Epidermal melanocyte (primary cell): ENCODE data around the gene NEGR1.

Experiments used
- DNase-seq: peaks from one replicate; pipeline ENCODE4 v3.0.0; 2011; ENCODE audit warnings: low spot score; ENCODE audit not compliant: insufficient read length

Gene NEGR1

DNA sequence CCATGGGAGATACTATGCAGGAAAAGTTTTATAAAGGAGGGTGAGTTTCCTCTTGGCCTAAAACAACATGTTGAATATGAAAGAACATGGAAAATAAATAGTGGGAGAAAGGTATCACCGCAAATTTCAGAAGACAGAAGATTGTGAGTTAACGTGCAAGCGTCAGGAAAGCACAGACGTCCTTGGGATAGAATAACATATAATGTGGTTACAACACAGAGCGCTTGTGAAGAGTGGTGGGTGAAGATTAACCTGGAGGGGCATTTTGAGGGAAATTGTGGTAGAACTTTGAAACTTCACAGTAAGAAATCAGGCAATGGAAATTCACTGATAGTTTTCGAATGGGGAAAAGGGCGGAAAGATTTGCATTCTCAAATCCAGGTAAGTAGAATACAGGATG, 47.3 kb downstream of the NEGR1 start:
- no peak for DNase-seq

DNA sequence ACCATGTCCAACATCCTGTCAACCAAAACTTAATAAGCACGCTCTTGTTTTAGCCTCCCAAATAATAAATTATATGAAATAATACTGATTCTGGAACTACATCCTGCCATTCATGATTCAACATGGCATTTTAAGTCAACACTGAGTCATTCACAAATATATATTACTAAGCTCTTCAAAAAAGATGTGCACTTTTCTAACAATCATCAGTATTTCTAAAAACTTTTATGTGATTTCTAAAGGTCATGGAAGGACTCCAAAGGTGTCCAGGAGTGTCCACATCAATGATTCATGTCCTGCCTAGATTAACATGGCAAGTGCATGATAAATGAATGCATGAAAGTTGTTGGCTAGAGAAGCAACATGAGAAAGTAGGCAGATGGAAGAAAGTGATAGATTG, 51.6 kb downstream of the NEGR1 start:
- DNase-seq, result no peak

DNA sequence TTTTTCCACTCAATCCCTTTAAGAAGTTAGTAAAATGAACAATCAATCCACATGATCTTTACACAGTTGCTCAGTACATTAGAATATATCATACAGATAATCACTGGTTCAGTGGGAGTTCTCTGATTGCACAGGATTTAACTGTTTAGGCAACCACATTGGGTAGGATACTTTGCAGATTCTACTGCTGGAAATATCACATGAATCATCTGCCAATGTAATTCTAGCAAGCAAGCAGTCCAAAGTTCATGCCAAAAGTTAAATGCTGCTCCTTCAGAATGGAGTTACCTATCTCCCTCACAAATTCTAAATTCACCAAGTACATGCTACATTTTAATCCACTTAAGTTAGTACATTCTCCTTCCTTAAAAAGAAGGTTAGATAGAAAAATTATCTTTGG, 52.4 kb downstream of the NEGR1 start:
- no peak for DNase-seq

DNA sequence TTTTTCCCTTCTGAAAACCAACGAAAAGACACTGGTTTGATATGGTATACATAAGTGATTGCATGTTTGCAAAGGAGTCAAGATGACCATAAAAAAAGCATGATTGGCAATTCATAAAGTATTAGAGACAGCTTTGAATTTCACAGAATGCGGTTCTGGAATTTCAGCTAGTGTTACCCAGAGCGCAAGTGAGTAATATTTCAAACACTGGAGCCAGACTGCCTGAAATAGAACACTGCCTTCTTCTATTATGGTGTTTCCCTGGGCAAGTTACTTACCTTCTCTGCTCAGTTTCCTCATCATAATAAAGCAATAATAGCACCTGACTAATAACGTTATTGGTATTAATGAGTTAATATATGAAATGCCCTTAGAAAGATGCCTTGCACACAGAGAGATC, 54.7 kb downstream of the NEGR1 start:
- no peak for DNase-seq

DNA sequence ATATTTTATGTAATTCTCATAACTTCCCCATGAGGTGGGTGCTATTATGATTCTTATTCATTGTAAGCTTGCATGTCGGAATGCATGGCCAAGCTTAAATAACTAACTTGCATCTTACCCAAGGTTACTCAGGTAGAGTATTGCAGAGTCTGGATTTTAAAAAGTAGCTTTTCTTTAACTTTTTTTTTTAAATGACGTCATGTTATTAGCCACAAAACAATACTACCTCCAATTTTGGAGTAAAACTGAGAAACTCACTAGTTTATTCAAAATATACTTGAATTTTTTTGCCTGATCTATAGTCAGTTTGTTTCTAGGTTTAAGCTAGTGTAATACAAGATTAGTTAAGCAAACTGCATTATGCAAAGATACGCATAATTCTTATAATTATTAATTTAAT, 57.8 kb downstream of the NEGR1 start:
- DNase-seq, result no peak

DNA sequence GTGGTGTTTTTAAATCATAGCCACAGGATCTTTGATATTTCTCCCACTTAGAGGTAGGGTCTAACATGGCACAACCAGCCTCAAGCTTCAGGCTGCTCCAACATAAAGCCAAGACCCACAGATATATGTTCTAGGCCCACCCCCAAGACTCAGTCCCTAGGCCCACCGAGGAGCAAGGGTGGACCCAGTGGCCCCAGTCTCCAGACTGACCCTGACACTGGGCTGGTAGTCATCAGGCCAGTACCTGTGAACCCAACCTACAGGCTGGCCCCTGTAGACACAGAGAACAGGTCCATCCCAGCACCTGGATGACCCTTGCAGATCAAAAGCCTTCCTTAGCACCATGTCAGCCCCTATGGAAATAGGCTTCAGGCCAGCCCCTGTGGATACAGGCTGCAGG, 60.5 kb downstream of the NEGR1 start:
- no peak for DNase-seq

DNA sequence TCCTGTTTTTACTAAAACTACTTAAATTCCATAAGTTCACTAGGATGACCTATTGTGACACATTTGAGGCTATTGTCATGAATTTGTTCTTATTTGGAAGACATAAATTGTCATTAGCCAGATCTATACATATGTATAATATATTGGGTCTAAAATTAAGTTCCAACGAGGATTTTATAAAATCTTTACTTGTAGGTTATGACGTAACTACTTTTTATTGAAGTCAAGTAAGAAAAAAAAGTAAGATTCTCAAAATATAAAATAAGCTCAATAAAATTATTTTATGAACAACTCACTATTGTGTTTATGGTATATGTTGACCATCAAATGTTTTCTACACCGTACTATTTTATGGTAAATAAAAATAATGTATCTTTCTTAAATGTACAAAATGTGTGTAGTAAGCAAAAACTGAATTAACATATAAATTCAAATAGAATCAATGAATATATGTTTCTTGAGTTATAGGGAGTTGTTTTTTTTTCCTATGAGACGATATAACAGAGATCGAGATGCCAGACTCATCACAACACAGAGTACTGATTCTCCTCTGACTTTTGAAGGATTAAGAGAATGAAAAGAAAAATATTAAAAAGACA, 64.1 kb downstream of the NEGR1 start:
- DNase-seq, result no peak

DNA sequence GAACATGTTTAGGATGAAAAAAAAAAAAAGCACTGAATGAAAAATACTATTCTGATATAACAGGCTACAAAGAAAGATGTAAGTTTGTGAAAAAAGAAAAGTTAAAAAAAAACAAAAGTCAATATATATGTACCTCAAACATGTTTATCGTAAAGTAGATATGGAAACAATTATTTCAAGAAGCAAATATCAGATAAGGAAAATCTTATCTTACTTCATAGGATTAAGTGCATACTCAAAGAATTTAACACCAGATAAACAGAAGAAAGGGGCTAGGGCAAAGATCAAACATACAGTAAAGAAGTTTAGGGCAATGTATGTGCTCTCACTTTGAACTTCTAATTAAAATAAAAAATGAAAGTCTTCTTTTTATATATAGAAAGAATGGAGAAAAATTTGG, 75.3 kb downstream of the NEGR1 start:
- DNase-seq, result no peak

DNA sequence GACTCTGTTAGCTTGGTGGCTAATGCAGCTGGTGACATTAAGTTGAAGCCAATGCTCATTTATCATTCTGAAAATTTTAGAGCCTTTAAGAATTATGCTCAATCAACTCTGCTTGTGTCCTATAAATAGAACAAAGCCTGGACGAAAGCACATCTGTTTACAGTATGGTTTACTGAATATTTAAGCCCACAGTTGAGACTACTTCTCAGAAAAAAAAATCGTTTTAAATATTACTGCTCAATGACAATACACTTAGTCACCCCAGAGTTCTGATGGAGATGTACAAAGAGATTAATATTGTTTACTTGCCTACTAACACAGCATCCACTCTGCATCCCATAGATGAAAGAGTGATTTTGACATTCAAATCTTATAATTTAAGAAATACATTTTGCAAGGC, 79.6 kb downstream of the NEGR1 start:
- no peak for DNase-seq

DNA sequence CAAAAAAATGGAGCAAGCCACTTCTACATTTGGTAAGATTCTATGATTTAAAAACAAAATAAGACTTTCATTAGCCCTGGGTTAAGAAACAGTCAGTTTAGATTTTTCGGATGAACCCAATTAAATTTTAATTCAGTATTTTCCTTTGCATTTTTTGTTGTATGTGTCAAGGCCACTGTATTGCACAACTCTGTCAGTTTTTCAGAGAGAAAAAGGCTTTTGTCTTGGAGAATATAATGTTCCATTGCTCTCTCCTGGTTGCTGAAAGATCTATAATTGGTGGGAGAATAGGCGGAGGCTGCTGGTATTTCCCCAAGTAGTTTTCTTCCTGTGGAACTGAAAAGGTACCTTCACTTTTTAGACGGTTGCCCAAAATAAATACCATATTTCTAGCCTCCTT, 84.6 kb downstream of the NEGR1 start:
- DNase-seq, result no peak

DNA sequence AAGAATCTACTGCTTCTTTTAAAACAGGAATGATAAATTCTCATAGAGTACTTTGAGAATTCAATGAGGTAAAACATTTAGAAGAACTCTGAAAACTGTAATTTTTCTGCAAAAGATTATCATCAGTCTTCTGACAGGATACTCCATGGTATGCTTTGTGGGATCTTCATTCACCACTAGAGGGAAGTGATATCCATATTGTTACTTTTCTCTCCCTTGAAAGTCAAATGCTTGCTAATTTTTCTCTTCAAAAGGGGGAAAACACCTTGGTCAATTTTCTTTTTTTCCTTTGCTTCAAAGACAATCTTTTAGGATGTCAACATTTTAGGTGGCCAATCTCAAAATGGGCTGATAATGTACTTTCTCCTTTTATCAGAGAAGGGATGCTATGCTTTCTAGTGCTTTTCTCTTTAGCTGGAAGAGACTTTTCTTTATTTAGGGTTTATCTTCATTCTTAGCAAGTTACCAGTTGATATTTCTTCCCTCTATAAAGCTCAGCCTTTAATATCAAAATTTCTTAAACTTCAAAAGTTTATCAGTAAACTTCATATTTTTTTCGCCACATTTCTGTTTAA, 95.5 kb downstream of the NEGR1 start:
- no peak for DNase-seq

DNA sequence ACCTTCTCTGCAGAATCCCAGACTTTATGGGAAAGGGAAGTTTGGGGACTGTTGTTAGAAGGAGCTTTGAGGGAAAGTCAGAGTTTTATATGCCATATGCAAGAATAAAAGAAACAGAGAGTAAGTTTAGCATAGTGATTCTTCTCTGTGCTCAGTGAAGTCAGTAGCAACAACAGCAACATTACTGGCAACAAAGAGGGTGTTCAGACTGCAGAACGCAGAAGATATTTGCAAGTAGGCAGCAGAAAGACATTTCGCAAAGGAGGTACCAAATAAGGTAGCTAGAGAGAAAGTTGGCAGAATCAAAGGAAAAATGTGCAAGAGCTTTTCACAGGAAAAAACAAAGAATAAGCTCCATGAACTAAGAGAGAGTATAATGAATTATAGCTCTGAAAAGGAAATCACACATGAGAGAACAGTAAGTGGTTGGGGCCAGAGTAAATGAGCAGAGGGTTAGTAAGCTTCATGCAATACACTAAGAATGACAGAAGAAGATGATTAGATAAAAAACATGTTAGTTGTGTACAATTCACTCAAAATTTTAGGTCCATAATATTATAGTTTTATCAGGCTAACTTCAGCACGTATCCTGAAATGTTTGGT, 98.1 kb downstream of the NEGR1 start:
- DNase-seq, result no peak

DNA sequence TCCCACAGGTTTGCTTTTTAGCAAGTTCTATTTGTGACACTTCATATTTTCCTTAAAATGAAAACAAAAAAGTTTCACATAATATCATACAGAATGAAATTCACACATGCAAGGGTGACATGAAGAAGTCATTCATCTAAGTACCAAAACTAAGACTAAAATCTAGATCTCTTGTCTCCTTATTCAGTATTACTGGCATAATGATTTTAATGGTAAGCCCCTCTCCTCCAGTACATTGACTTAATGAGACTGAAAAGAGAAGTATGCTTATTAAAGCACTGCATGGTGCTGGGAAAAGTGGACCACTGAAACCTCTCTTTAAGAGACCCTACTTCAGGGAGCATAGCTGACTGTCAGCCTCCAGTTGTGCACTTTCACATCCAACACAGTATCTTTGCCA, 99.5 kb downstream of the NEGR1 start:
- no peak for DNase-seq

DNA sequence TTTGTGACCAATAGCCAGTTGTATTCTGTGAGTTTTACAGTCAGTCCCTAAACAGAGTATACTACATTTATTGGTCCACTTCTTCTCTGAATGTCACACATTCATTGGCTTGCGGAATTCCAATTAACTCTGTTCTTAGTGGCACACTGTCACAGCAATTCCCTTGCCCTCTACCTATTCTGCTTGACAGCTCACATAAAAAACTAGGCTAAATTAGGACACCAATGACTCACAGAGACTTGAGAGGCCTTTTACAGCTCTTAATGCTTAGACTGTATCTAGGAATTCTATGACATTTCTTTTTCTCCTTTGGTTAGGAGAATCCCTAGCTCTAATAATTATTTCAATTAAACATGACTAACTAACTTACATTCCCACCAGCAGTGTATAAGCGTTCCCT, 104.1 kb downstream of the NEGR1 start:
- DNase-seq, result no peak

DNA sequence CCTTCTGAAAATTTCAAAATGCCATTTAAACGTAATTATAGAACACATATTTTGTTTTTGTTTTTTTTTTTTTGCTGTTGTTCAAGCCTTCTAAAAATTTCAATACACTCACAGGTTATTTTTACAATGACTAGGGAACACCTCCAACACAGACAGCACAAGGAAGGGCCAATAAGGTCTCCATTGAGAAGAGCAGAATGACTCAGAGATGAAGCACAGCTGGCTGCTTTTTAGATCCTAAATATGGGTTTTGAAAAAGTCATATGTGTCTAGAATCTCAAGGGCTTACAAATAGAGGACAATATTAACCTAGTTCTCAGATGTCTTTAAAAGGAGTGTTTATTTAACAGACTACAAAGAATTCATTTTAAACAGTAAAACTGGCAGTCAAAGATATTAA, 104.6 kb downstream of the NEGR1 start:
- no peak for DNase-seq

DNA sequence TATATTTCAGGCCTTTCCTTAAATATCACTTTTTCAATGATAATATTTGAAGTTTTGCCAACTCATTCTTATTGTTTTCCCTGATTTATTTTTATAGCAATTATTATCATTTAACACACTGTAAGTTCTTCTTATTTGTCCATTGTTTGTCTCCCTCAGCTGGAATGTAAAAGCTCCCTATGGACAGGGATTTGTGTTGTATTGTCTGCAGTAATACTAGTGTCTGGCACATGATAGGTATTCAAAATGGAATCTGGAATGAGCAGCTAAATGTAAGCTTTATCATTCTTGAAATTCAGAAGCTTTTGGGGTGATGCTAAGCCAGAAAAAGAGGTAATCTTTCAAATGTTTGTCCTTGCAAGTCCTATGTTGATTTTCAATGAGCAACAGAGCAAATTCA, 112.1 kb downstream of the NEGR1 start:
- no peak for DNase-seq

DNA sequence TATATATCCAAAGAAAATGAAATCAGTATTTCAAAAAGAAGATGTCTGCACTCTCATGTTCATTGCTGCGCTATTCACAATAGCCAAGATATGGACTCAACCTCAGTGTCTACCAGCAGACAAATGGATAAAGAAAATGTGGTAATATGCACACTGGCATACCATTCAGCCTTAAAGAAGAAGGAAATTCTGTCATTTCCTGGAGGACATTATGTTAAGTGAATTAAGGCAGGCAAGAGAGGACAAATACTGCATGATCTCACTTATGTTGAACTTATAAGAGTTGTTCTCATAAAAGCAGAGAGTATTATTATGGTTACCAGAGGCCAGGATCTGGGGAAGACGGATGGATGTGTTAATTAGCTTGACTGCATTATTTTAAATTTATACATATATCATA, 115.9 kb downstream of the NEGR1 start:
- DNase-seq, result no peak

DNA sequence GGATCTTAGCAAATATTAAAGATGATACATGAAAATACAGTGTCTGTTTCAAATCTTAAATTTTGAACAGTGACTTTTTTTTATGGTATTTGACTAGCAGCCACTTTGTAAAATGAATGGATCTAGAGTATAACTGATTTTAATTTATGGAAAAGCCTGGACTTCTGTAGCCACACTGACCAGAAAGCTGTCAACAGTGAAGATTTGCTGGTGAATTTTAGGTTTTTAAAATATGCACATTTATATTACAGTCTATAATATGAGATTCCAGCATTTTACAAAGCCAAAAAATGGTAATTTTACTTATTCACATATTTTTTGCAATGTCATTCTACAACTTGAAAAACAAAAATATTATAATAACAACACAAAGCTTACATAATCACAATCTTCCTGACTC, 131.8 kb downstream of the NEGR1 start:
- no peak for DNase-seq

DNA sequence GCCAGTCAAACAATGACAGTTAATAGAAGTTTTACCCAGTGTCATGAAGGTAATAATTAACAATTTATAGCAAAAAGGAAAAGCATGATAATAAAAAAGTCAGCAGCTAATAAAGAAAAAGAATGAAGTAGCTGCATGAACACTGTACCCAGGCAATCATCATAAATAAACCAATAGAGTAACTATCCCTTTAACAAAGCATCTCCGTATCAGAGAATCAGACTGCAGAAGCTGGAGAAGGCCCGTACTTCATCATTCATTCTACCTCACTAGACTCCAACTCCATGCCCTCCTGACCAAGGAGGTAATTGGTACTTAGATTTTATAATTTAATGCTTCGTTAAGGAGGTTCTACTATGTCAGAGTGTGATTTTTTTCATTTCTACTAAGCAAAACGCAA, 140.5 kb downstream of the NEGR1 start:
- no peak for DNase-seq

DNA sequence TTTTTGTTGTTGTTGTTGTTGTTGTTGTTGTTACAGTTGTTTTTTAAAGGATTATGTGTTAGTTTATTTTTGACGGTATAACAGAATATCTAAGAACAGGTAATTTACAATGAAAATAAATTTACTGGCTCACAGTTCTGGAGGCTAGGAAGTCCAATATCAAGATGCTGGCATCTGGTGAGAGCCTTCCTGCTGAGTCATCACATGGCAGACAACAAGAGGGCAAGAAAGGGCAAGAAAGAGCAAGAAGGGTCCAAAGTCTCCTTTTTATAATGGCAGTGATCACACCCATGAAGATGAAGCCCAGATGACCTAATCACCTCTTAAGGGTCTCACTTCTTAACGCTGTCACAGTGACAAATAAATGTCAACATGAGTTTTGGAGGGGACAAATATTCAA, 142.1 kb downstream of the NEGR1 start:
- no peak for DNase-seq

DNA sequence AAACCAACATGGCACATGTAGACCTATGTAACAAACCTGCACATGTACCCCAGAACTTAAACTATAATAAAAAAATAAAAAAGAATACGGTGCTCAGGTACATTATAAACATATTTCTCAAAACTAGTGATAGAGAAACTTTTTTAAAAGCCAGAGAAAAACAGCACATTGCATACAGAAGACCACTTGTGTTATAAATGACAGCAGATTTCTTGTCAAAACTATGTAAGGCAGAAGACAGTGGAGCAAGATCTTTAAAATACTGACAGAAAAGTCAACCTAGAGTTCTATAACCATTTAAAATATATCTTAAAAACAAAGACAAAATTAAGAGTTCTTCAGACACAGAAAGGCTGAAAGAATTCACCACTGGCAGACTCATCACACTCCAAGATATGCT, 144.7 kb downstream of the NEGR1 start:
- DNase-seq, result no peak

DNA sequence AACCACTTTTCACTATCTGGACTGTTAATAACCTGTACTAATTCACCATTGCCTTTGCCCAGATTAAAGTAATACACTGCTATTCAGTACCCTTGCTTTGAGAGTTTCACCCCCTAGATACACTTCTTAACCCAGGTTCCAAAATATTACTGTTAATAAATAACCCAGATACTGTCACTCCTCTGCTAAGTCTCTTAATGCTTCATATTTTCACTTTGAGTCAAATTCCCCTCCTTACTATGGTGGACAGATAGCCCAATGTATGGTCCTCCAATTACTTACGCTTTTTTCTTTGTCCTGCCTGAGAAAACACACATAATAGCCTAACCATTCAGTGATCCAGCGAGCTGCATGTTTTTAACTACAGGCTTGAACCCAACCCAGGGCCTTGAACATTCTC, 152.5 kb downstream of the NEGR1 start:
- no peak for DNase-seq

DNA sequence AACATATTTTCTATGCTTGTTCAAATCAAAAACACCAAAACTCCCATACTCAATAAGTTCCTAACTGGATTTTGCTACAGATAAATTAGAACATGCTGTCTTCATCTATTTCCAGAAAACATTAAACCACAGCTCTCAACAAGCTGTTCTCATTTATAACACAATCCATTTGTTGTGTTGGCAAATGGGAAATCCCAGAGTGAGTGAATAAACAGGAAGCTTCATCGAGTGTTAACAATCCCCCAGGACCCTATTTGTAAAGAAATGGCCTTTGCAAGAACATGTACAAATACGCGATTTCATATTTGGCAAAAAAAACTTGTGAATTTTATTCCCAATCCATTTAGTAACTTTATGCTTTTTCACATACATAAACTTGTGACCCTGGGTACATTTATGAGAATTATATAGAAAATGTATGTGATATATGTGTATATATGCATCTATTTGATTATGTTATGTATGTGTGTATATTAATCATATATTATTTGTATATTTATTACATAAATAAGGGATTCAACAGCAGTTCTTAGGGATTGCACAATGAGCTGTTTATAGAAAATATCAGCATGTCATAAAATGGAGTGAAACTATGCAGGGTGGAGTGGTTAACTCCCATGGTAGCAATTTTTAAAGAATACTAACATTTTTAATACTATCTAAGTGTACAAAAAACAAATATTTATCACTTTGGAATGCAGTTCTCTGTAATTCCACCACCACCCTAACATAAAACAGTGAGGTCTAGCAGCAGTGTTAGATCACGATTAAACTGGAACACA, 160.0 kb downstream of the NEGR1 start:
- no peak for DNase-seq
